Stomach (tissue), 9 donors: ENCODE data around the gene SLC24A3. TPM values are rescaled to one million over a fixed set of nuclear protein-coding genes. Genes with fewer than 3 reads are reported as not detected.

Experiments used
- DNase-seq, 2 donors: peaks; one replicate each; pipeline versions ENCODE4 v3.0.0 to v3.0.0-alpha.2; 2013 to 2019
- H3K27ac ChIP-seq, 5 donors: fragments of 200-600 bp in 4 of 5; sonication (generic) in 4 of 5; one replicate each; pipeline ENCODE4 v1.5.1; 2013 to 2019; ENCODE audit warnings: mild to moderate bottlenecking in 1 of 5, moderate library complexity in 1 of 5
- H3K27me3 ChIP-seq, 3 donors: fragments of 200-600 bp; sonication (generic); one replicate each; pipeline ENCODE4 v1.5.1; 2017 to 2019; ENCODE audit warnings: mixed run types in 1 of 3
- H3K36me3 ChIP-seq, 4 donors: fragments of 200-600 bp; sonication (generic); 1 replicate in 3 of 4; 2 replicates in 1 of 4; pipeline ENCODE4 v1.5.1; 2016 to 2019
- H3K4me1 ChIP-seq, 4 donors: fragments of 200-600 bp; sonication (generic); one replicate each; pipeline ENCODE4 v1.5.1; 2016 to 2019
- H3K4me3 ChIP-seq, 4 donors: fragments of 200-600 bp; sonication (generic) in 3 of 4; one replicate each; pipeline ENCODE4 v1.5.1; 2016 to 2019; ENCODE audit warnings: mild to moderate bottlenecking in 1 of 4
- H3K9me3 ChIP-seq, 4 donors: fragments of 200-600 bp; sonication (generic); one replicate each; pipeline ENCODE4 v1.5.1; 2016 to 2019
- CTCF ChIP-seq, 7 experiments: fragments of 450-650 bp in 4 of 7; fragments of 200-600 bp in 3 of 7; sonication (generic) in 3 of 7; IDR thresholded peaks; one replicate each; pipeline ENCODE4 v1.5.1; 2016 to 2019; ENCODE audit warnings: antibody characterized with exemption in 7 of 7, control low read depth in 2 of 7, mild to moderate bottlenecking in 1 of 7
- EP300 ChIP-seq: sonication (generic); formaldehyde crosslinking; IDR thresholded peaks from one replicate; pipeline ENCODE4 v1.6.1; 2017; ENCODE audit warnings: antibody characterized with exemption
- POLR2A ChIP-seq, 4 donors: fragments of 450-650 bp; IDR thresholded peaks; one replicate each; pipeline ENCODE4 v1.6.1; 2016; ENCODE audit warnings: antibody characterized with exemption in 4 of 4, control low read depth in 2 of 4, mild to moderate bottlenecking in 1 of 4, moderate library complexity in 1 of 4
- POLR2AphosphoS5 ChIP-seq, 3 donors: sonication (generic); formaldehyde crosslinking; IDR thresholded peaks; one replicate each; pipeline ENCODE4 v1.6.1; 2016; ENCODE audit warnings: antibody characterized with exemption in 3 of 3
- WGBS, 5 donors: extraction: QIAGEN DNeasy Blood & Tissue Kit in 3 of 5; methylation state at CpG; one replicate each; pipeline versions ENCODE4 v1.1.5 to v1.1.7; 2013 to 2018; 5-methylcytosine and 5-hydroxymethylcytosine counted together
- intact Hi-C: fragments of 100-400 bp; cut with DNase I; formaldehyde crosslinking; loops from one replicate; pipeline ENCODE4 v1.15.1; 2023; ENCODE audit warnings: low total_unique reads
- polyA plus RNA-seq, 3 donors: library from polyadenylated mRNA; stranded (reverse); fragments of 200-250 nt; gene quantifications; one replicate each; pipeline ENCODE4 v1.2.3, GENCODE V29; 2013
- total RNA-seq, 5 donors: library from RNA; depleted of rRNA; stranded (reverse); fragments of >200 nt; gene quantifications; one replicate each; pipeline versions ENCODE4 v1.1.0 to v1.2.3, GENCODE V29; 2014 to 2016
- donor health status: healthy with polysubstance abuse.
- donor health status: Bipolar disorder and iron deficiency.
- donor health status: healthy.

The SLC24A3 gene
- total and polyA plus RNA-seq, 8 donors = 1.8 to 9.0 (median 4.5) TPM

GRCh38 chr20:19706463-19706862, 494.0 kb downstream of the SLC24A3 start:
- Histone ChIP-seq H3K4me3 (no peak overlapping the region), H3K9me3 (peaks cover 0 to 5% (median 0%) of the 10 kb centered on the region in 4 donors), H3K27ac (no peak overlapping the region), H3K36me3 (no peaks in the 10 kb centered on the region), H3K4me1 (peaks cover 0 to 17% (median 11%) of the 10 kb centered on the region in 4 donors), H3K27me3 (no peaks in the 10 kb centered on the region)
- TF ChIP-seq POLR2AphosphoS5 (IDR thresholded peaks at IDR 0.05) (no peak), EP300 (no peak), CTCF (IDR thresholded peaks at IDR 0.05) (no peak), POLR2A (IDR thresholded peaks at IDR 0.05) (no peak)
- DNase-seq = peak in 1 of 2 donors; percentile 19
- intact Hi-C loops = no loop called here
- 84 to 88% (median 88%) methylated on average over 4 of the region's 4 CpGs for WGBS, 5 donors

- H3K4me1 ChIP-seq = peaks cover 0 to 30% (median 15%) of the 10 kb centered on the region in 4 donors
- no peaks in the 10 kb centered on the region for H3K27me3 ChIP-seq
- DNase-seq = no peak
- H3K36me3 ChIP-seq = no peaks in the 10 kb centered on the region
- H3K9me3 ChIP-seq = no peaks in the 10 kb centered on the region
- peak overlapping the region in 1 of 5 donors; percentile 12 for H3K27ac ChIP-seq
- intact Hi-C loops = no loop called here
- 41 to 66% (median 52%) methylated on average over 1 of the region's 1 CpG for WGBS, 5 donors
- H3K4me3 ChIP-seq = no peak overlapping the region
- no peak for TF ChIP-seq POLR2A (IDR thresholded peaks at IDR 0.05)
- no peak for TF ChIP-seq CTCF (IDR thresholded peaks at IDR 0.05)
Measured at GRCh38 chr20:19709635-19710335, 497.3 kb downstream of the SLC24A3 start.

GRCh38 chr20:19710336-19711120, 498.1 kb downstream of the SLC24A3 start:
- WGBS, 5 donors = 38 to 52% (median 42%) methylated on average over 5 of the region's 5 CpGs
- peak in 1 of 2 donors; percentile 40 for DNase-seq
- peaks cover 0 to 30% (median 15%) of the 10 kb centered on the region in 4 donors for H3K4me1 ChIP-seq

GRCh38 chr20:19711126-19711525, 498.7 kb downstream of the SLC24A3 start:
- H3K4me3 ChIP-seq = no peak overlapping the region
- WGBS, 5 donors = 80 to 93% (median 89%) methylated on average over 11 of the region's 11 CpGs
- H3K27me3 ChIP-seq = no peaks in the 10 kb centered on the region
- peaks cover 0 to 30% (median 15%) of the 10 kb centered on the region in 4 donors for H3K4me1 ChIP-seq
- H3K9me3 ChIP-seq = peaks cover 0 to 2% (median 0%) of the 10 kb centered on the region in 4 donors
- no peak for TF ChIP-seq EP300
- no peak for TF ChIP-seq POLR2AphosphoS5 (IDR thresholded peaks at IDR 0.05)
- TF ChIP-seq CTCF (IDR thresholded peaks at IDR 0.05) = no peak
- no peak for TF ChIP-seq POLR2A (IDR thresholded peaks at IDR 0.05)
- H3K36me3 ChIP-seq = no peaks in the 10 kb centered on the region
- no peak overlapping the region for H3K27ac ChIP-seq
- DNase-seq = no peak
- intact Hi-C loops = no loop called here

More at GRCh38 chr20:19710336-19711120, 498.1 kb downstream of the SLC24A3 start:
- Histone ChIP-seq H3K9me3 (no peaks in the 10 kb centered on the region), H3K27me3 (no peaks in the 10 kb centered on the region), H3K36me3 (no peaks in the 10 kb centered on the region), H3K4me3 (no peak overlapping the region), H3K27ac (peak overlapping the region in 1 of 5 donors; percentile 12)
- TF ChIP-seq EP300 (no peak), POLR2AphosphoS5 (IDR thresholded peaks at IDR 0.05) (no peak)
- intact Hi-C loops = no loop called here
